Neural crest cell (in vitro differentiated cells): ENCODE data around the gene BTBD17. TPM values are rescaled to one million over a fixed set of nuclear protein-coding genes. Genes with fewer than 3 reads are reported as not detected.

Source experiments
- DNase-seq: peaks from one replicate; pipeline ENCODE4 v3.0.0; 2021; ENCODE audit warnings: low read depth, mixed read lengths, low spot score
- H3K27ac Mint-ChIP-seq: one replicate; pipeline ENCODE4 v1.8.0; 2021; ENCODE audit warnings: mild to moderate bottlenecking, mixed read lengths; ENCODE audit not compliant: unreplicated experiment
- H3K27me3 Mint-ChIP-seq: 2 replicates; pipeline ENCODE4 v1.8.0; 2021; ENCODE audit warnings: low read depth, mild to moderate bottlenecking, mixed read lengths
- H3K36me3 Mint-ChIP-seq: 2 replicates; pipeline ENCODE4 v1.8.0; 2021; ENCODE audit warnings: low read depth, mild to moderate bottlenecking, mixed read lengths
- H3K4me1 Mint-ChIP-seq: 2 replicates; pipeline ENCODE4 v1.8.0; 2021; ENCODE audit warnings: mixed read lengths
- H3K4me3 Mint-ChIP-seq: one replicate; pipeline ENCODE4 v1.8.0; 2021; ENCODE audit warnings: mild to moderate bottlenecking, mixed read lengths
- H3K9me3 Mint-ChIP-seq: 2 replicates; pipeline ENCODE4 v1.8.0; 2021; ENCODE audit warnings: mixed read lengths
- CTCF ChIP-seq: fragments of 200-600 bp; sonication (generic); conservative IDR thresholded peaks from 2 replicates; pipeline ENCODE4 v1.5.0; 2021; ENCODE audit warnings: antibody characterized with exemption, mild to moderate bottlenecking
- total RNA-seq: library from RNA; stranded (reverse); gene quantifications from 2 replicates; pipeline ENCODE4 v1.2.1, GENCODE V29; 2021

The BTBD17 gene
- total RNA-seq, 1 donor from 2014 or later, result 12.3 TPM

GRCh38 chr17:74390680-74391653 lies 29.3 kb upstream of the BTBD17 start:
- Mint-ChIP-seq H3K36me3 (no peaks in the 10 kb centered on the region), H3K27ac (no peak overlapping the region), H3K4me1 (no peaks in the 10 kb centered on the region), H3K9me3 (no peaks in the 10 kb centered on the region), H3K4me3 (no peak overlapping the region), H3K27me3 (no peaks in the 10 kb centered on the region)
- DNase-seq, result no peak
- no peak for TF ChIP-seq CTCF

- TF ChIP-seq CTCF, result no peak
- Mint-ChIP-seq H3K27ac (no peak overlapping the region), H3K9me3 (no peaks in the 10 kb centered on the region), H3K4me3 (no peak overlapping the region), H3K36me3 (no peaks in the 10 kb centered on the region), H3K27me3 (no peaks in the 10 kb centered on the region), H3K4me1 (no peaks in the 10 kb centered on the region)
- DNase-seq, result no peak
These were observed 28.4 kb upstream of the BTBD17 start for GRCh38 chr17:74389937-74390679.

GRCh38 chr17:74389084-74389753 lies 27.6 kb upstream of the BTBD17 start:
- Mint-ChIP-seq H3K4me1 (no peaks in the 10 kb centered on the region), H3K9me3 (no peaks in the 10 kb centered on the region), H3K27ac (peak overlapping the region; percentile 67), H3K36me3 (no peaks in the 10 kb centered on the region), H3K27me3 (no peaks in the 10 kb centered on the region), H3K4me3 (no peak overlapping the region)
- no peak for TF ChIP-seq CTCF
- DNase-seq, result no peak

- Mint-ChIP-seq H3K4me1 (no peaks in the 10 kb centered on the region), H3K4me3 (no peak overlapping the region), H3K27ac (no peak overlapping the region), H3K9me3 (no peaks in the 10 kb centered on the region), H3K36me3 (no peaks in the 10 kb centered on the region), H3K27me3 (no peaks in the 10 kb centered on the region)
- TF ChIP-seq CTCF, result no peak
- DNase-seq, result no peak
These were observed 25.9 kb upstream of the BTBD17 start for GRCh38 chr17:74387365-74388218.

GRCh38 chr17:74386386-74386785 lies 24.7 kb upstream of the BTBD17 start:
- no peak for DNase-seq
- no peaks in the 10 kb centered on the region for H3K9me3 Mint-ChIP-seq
- H3K4me1 Mint-ChIP-seq, result no peaks in the 10 kb centered on the region
- H3K4me3 Mint-ChIP-seq, result no peak overlapping the region
- no peaks in the 10 kb centered on the region for H3K36me3 Mint-ChIP-seq
- no peaks in the 10 kb centered on the region for H3K27me3 Mint-ChIP-seq
- no peak for TF ChIP-seq CTCF
- H3K27ac Mint-ChIP-seq, result no peak overlapping the region
